Suppressor macrophage treated with lipopolysaccharide for 4 hours (primary cell): ENCODE measurements around the gene RBM8A.

Experiments
- DNase-seq: peaks from one replicate; pipeline ENCODE4 v3.0.0-alpha.2; 2020

Gene RBM8A

GRCh38 chr1:145927063-145927886, at the start of gene RBM8A:
RBM8A (minus strand) TSS chr1:145927484; CDS start chr1:145927426, 58 bp downstream.
- peak; percentile 98 for DNase-seq

DNA sequence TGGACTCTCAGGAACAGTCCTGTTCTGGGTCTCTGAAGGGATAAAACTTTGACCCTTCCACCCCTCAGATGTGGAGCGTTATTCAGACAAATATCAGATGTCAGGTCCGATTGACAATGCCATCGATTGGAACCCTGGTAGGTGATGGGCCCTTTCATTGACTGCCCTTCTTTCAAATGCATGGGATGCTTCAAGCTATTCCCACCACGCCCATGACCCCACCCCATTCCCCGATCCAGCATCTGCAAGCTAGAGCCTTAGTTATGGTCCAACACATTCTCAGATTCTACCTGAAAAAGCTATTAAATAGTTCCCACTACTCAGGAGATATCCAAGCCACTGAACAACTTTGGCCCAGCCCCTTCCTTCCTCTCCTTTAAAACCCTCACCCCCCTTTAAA, 49.7 kb upstream of the RBM8A start:
- DNase-seq = no peak

GRCh38 chr1:145975216-145975615, 47.9 kb upstream of the RBM8A start:
- DNase-seq = no peak

DNA sequence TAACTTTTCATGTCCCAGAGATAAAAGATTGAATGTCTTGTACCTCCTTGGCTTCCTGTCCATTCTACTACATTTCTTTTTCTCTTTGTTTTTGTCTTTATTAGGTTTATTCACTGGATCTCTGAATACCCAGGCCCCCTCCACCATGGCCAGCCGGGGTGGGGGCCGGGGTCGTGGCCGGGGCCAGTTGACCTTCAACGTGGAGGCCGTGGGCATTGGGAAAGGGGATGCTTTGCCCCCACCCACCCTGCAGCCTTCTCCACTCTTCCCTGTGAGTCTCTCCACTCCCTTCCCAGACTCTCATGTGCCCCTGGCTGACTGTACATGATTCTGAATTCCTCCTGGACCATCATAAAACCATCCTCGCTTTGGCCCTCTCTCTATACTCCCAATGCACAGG, 47.4 kb upstream of the RBM8A start:
- DNase-seq = no peak

- no peak for DNase-seq
Observed at GRCh38 chr1:145972580-145972979, 45.3 kb upstream of the RBM8A start.

GRCh38 chr1:145967288-145967687, 40.0 kb upstream of the RBM8A start:
- DNase-seq = no peak

DNA sequence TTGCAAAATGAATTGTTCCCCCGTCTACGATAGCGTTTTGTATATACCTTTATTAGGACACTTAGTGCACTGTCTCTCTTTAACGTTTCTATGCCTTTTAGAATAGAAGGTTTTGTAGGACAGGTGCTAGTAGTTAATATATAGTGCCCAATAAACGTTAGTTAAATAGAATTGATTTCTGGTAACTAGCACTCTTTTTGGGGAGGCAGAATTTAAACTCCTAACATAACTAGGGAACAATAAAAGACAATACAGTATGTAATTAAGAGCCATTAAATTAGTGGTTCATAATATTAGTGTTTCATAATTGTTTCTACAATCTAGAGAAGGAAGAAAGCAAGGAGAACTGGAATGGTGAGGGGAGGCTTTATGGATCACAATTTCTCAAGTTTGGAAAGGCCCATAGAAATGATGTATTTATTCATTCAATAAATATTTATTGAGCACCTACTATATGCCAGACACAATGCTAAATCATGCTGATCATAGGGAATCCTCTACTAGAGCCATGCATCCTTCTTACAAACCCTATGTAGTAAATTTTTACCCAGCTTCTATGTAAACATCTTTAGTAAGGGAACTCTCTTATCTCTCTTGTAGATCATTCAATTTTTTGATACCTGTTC, 37.9 kb upstream of the RBM8A start:
- DNase-seq = no peak

GRCh38 chr1:145964328-145965118, 37.2 kb upstream of the RBM8A start, which contains the start of the genes ANKRD34A and POLR3GL:
ANKRD34A (minus strand) TSS chr1:145964575; CDS start chr1:145961759, 2,816 bp downstream.
POLR3GL (plus strand) TSS chr1:145964690; CDS start chr1:145974866, 10,176 bp downstream.
- peak; percentile 95 for DNase-seq

DNA sequence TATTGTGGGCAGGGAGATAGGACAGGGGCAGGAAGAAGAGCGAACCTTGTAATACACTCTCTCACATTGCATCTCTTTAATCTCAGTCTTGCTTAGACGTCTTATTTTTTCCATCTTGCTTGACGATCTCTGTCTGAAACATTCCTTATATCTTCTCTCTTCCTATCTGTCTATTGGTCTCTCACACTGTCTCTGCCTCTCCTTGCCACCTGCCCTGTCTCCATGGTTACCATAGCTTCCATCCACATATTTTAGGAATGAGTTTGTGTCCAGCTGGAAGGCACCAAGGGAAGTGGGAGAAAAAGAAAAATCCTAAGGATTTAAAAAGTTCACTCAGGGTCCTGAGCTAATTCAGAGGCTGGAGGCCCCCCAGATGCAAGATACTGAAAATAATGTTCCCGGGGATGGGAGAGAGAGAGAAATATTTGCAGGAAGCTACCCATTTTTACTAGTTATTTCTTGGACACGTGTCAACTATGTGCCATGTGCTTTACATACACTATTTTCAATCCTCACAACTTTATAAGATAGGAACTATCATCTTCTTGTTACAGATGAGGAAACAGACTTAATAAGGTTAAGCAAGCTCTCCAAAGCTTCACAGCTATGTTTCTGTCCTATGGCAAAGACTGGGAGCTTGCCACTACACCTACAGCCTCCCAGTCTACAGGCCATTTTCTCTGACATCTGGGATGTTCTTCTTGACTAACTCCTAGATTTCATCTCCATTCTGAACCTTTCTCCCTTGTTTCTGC, 36.2 kb upstream of the RBM8A start:
- no peak for DNase-seq

DNA sequence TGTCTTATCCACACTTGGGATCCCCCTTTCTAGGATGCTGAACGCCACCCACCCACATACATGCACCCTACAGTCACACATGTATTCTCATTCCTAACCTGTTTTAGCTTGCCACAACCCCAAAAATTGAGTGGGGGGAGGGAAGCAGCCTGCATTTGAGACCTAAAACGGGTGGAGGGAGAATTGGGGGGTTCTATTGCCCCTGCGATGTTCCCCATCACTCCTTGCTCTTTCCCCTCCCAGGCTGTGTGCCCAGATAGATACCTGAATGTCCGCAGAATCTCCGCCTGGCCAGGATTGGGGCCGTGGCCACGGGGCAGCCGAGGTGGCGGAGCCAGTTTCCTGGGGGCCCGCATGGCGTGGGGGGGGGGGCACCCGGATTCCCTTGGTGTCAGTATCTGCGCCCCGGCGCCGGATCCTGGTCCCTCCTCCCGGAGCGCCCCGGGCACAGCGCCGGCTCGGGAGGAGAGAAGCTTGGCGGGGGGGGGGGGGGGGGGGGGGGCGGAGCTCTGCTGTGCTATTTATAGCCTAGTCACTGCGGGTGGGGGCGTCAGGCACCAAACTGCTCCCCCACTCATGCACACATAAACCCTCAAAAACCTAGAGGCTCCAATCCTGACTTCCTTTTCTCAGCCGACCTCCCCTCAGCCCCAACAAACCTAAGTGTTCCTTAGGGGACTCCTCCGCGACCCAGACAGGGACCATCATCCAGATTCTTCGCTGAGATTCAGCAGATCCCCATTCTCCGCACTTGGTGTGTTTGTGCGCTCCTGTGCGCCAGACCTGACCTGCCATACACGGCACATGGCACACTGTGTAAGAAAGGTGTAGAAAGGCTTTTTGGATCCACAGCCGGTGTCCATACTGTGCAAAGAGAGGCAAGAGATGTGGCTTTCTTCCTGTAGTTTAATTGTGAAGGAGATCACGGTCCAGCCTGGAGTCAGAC, 35.1 kb upstream of the RBM8A start:
- DNase-seq = no peak

GRCh38 chr1:145961425-145962156, 34.3 kb upstream of the RBM8A start:
- DNase-seq = no peak

- no peak for DNase-seq
Observed at GRCh38 chr1:145961109-145961424, 33.8 kb upstream of the RBM8A start.

DNA sequence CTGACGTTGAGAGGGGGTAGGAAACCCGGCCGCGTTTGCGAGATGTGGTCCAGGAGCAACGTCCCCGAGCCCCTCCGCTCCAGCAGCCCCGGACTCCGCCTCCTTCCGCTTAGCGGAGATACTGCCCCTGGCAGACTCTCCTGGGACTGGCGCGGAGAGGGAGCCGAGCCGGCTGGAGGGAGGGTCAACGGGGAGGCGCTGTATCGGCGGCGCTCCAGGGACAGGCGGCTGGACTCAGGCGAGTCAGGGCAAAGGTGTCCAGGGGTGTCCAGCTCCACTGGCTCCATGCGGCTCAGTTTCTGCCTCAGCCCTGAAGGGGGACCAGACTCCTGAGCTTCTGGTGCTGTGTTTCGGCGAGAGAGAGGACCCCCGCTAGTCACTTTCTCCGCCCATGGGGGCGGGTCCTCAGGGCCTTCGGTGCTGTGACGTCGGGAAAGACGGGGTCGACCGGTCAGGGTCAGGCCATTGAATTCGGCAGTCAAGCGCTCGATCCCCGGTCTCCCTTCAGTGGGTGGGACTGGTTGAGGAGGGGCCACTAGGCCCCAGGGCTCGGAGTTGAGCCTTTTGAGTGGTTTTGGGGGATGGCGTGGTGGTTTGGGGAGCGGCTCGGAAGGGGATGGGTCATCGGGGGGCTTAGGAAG, 33.3 kb upstream of the RBM8A start:
- DNase-seq = peak; percentile 64

GRCh38 chr1:145959957-145960467, 32.7 kb upstream of the RBM8A start:
- DNase-seq = no peak

GRCh38 chr1:145959333-145959732, 32.0 kb upstream of the RBM8A start:
- no peak for DNase-seq

DNA sequence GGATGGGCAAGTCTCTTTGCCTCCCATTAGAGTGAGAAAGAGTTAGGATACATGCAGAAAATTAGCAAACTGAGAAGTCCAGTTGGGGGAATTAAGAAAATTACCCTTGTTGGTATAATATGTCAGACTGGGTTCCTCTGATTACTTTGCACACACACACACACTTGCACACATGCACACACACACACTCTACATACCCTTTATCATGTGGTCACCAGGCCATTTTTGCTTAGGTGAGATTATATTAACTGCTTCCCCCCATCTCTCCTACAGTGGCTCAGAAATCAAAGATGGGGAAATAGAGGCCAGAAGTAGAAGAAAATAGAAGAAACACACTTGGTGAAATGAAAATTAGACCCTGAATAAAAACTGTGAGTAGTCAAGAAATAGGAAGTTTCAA, 31.4 kb upstream of the RBM8A start:
- DNase-seq = no peak

DNA sequence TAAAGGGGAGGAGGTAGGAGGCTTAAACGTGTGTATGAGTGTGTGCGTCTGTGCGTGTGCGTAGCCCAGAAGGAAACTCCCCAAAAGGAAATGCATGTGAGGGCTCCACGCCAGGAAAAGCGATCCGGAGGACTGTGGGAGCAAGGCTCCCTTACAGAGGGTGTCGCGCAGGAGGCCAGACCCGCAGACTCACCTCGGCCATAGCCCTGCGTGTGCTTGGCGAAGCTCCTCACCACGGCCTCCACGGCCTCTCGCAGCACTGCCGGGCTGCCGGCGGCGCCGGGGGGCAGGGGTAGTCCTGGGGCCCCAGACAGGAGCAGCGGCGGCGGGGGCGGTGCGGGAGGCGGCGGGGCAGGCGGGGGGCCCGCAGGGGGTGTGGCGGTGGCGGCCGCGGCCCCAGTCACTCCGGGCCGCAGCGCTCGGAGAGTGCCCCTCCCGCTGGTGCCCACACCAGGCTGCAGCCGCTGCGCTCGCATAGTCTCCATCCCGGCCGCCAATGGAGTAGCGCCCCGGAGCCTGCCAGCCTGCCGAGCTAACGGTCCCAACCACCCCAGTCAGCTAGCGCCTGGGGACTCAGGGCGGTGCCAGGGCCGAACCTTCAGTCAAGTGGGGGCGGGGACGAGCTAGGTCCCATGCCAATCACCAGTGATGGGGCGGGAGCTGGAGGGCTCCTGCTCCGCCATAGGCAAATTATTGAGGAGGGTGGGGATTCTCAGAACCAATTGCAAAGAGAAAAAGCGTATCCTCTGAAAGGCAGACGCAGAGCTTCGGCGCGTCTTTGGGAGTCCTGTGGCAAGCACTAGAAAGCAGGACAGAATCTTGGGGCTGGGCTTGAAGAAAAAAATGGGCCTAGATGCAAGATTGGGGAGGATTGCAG, 30.4 kb upstream of the RBM8A start, which contains the start of gene LIX1L:
Gene LIX1L, minus strand, starts transcription at position 575 of the 877 bp plus-strand sequence. Its CDS starts 90 bp downstream, at position 485.
- DNase-seq = peak; percentile 97

DNA sequence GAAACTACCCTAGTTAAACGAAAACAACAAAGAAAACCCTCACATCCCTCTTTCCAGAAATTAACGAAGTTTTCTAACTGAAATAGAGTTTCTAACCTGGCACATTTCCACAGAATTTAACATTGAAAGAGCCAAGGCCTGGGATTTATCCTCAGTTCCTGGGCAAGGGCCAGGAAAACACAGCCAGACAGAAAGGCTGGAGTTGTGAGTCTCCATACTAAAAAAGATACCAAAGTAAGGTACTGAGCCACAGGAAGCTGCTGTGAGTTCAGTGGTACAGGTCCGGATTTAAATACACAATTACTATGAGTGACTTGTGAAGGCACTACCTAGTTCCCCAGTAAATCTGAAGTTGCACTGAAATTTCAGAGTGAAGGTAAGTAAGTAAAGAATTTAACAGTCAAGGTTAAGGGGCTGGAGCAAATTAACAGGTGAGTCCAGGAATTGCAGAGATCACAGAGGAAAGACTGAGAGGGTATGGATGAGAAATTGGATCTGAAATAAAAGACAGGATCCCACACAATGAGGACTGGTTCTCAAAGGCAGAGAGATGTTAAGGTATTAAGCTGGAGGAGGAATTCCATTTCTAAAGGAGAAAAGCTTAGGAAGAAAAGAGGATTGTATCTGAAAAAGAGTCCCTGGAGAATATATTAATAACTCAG, 29.6 kb upstream of the RBM8A start:
- DNase-seq = no peak
